HG03565 (cell line): ENCODE results near the gene NUP214.
"Not testable (repeated sequence)": the region's sequence is repeated elsewhere in the genome, so short reads cannot be mapped to it uniquely, and the experiment has no call there.

Experiments
- ATAC-seq: cut with Tn5 transposase; IDR thresholded peaks from one replicate; pipeline ENCODE4 v1.9.1; 2021; ENCODE audit warnings: mild to moderate bottlenecking, moderate library complexity; ENCODE audit not compliant: unreplicated experiment

Gene NUP214

GRCh38 chr9:131257266-131258025, 132.1 kb downstream of the NUP214 start:
- ATAC-seq = no peak

GRCh38 chr9:131258186-131258585, 132.8 kb downstream of the NUP214 start:
- no peak for ATAC-seq

GRCh38 chr9:131258698-131259431, 133.5 kb downstream of the NUP214 start:
- ATAC-seq = no peak

GRCh38 chr9:131259432-131259898, 134.1 kb downstream of the NUP214 start:
- ATAC-seq = no peak

- no peak for ATAC-seq
Observed at GRCh38 chr9:131259916-131260597, 134.7 kb downstream of the NUP214 start.

- no peak for ATAC-seq
Observed at GRCh38 chr9:131260751-131261452, 135.5 kb downstream of the NUP214 start.

GRCh38 chr9:131262327-131263032, 137.1 kb downstream of the NUP214 start:
- no peak for ATAC-seq

- not testable (repeated sequence) for ATAC-seq
Observed at GRCh38 chr9:131263033-131263343, 137.6 kb downstream of the NUP214 start.

GRCh38 chr9:131263701-131264100, 138.3 kb downstream of the NUP214 start:
- ATAC-seq = no peak

GRCh38 chr9:131264231-131264630, 138.8 kb downstream of the NUP214 start:
- no peak for ATAC-seq

GRCh38 chr9:131266266-131267229, 141.2 kb downstream of the NUP214 start:
- ATAC-seq = no peak

GRCh38 chr9:131270171-131271015, 145.0 kb downstream of the NUP214 start:
- ATAC-seq = no peak

GRCh38 chr9:131271016-131271273, 145.6 kb downstream of the NUP214 start:
- ATAC-seq = not testable (repeated sequence)

GRCh38 chr9:131271506-131271931, 146.1 kb downstream of the NUP214 start:
- ATAC-seq = no peak

GRCh38 chr9:131272212-131272611, 146.8 kb downstream of the NUP214 start:
- ATAC-seq = no peak

- no peak for ATAC-seq
Observed at GRCh38 chr9:131273146-131273855, 147.9 kb downstream of the NUP214 start.

GRCh38 chr9:131273856-131274673, 148.7 kb downstream of the NUP214 start:
- ATAC-seq = no peak
